HG03460 (cell line): ENCODE data around the gene KBTBD6.
"Not testable (repeated sequence)": the region's sequence is repeated elsewhere in the genome, so short reads cannot be mapped to it uniquely, and the experiment has no call there.

Source experiments
- ATAC-seq: cut with Tn5 transposase; IDR thresholded peaks from one replicate; pipeline ENCODE4 v1.9.1; 2021; ENCODE audit not compliant: unreplicated experiment

Gene KBTBD6

DNA sequence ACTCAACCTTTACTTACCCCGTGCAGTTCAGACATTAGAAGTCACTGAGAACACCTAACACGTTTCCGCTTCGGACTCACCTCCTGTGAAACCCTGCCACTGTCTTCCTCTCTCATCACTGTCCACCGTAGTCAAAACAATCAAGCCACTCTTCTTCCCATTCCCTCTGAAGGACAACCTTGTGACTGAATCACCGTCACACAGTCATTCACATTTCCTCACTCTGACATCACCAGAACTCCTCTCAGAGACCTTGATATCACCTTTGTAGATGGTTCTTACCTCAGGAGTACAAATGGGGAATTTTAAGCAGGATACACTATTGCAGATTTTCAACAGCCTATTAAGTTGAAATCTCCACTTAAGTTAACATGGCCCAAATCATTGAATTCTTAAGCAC lies 1.3 kb upstream of the KBTBD6 start:
- ATAC-seq: no peak

DNA sequence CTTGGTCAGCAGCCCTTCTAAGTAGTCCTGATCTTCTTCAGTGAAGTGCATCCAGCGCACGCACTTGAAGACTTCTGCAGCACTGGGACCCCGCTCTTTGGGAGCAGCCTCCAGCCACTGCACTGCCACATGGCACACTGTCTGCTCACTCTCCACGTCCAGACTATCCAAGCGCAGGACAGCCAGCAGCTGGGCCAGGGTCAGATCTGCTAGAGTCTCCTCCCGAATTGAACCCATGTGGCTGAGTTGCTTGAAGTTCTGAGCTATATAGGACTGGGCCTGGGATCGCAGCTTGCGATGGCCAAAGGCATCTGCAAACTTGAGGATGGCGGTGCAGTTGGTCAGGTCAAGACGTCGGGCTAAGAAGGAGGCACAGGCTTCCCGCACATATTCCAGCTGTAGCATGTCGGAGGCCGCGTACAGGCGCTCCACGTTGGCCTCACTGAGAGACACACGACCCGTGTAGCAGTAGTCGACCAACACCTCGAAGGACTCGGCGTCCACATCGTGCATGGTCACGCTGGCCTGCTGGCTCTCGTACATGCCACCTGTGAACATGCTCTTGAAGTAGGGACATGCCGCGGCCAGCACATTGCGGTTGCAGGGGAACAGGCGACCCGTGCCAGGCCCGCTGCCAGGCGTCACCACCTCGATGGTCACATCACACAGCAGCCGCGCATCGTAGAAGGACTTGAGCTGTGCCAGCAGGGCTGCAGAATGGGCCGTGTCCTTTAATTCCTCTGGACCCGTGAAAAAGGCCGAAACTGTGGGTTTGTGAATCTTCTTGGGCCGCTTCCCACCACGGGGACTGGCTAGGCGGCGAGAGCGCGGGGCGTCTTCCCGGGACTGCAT lies 716 bp downstream of the KBTBD6 start:
- ATAC-seq: peak; percentile 13

DNA sequence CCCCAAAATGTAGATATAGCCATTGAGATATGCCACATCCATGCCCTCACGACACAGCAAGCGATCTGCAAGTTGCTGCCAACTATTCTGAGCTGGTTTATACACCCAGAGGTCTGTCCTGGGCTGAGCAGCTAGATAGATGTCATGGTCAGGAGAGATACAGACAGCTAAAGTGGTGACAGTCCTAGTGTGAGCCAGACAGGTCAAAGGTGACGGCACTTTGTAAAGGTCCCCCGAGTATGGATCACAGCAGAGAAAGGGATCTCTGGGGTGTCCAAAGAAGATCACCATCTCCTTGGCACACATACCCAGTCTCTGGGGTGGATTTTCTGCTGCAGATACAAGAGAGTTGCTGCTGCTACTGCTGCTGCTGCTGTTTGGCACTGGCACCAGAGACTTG lies 1.4 kb downstream of the KBTBD6 start:
- not testable (repeated sequence) for ATAC-seq

DNA sequence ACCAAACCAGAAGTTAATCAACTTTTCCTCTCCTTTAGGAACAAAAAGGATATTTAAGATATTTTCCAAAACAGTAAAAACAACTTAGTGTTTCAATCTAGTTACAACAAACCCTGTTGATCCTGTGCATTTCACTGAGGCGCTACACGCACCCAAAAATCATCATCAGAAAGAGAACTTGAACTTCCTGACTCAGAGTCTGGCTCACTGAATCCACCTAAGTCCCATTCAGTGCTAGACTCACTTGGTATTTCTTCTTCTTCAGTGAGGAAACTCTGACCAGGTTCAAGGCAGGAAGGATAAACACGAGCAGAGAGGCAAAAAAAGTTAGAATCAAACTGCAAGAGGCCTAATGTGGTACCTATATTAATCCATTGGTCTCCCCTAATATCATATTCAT lies 2.2 kb downstream of the KBTBD6 start:
- no peak for ATAC-seq

DNA sequence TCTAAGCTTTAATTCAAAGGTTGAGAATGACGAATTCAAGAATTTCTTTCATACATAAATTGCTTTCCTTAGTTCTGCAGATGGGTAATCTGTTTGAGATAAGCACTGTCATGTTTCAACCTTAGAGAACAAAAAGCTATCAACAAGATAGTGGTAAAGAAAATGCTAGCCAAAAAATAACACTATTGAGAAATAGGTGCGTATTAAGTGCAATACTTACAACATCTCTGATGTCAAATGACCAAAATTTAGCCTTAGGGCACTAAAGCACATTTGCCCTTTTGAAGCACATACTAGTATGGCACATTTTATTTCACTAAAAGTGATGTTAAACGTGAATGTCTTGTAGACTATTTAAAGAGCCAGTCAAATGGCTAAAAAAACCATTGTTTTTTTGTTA lies 4.9 kb downstream of the KBTBD6 start:
- no peak for ATAC-seq

DNA sequence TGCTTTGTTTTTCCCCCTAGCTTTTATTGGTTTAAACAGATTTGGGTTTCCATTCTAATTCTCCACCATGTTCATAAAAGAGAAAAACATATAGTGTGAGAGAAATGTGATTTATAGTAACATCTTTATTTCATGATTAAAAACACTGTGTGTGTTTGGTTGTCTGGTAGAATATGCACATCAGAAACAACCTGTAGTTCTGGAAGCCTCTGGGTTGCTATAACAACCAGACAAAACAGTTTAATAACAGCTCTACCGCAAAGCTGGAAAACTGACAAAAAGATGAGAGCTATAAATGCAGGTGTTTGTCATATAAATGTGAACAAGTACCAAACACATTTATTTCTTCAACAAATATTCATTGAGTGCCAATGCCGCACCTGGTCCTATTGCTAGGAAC lies 9.8 kb downstream of the KBTBD6 start:
- ATAC-seq: no peak

DNA sequence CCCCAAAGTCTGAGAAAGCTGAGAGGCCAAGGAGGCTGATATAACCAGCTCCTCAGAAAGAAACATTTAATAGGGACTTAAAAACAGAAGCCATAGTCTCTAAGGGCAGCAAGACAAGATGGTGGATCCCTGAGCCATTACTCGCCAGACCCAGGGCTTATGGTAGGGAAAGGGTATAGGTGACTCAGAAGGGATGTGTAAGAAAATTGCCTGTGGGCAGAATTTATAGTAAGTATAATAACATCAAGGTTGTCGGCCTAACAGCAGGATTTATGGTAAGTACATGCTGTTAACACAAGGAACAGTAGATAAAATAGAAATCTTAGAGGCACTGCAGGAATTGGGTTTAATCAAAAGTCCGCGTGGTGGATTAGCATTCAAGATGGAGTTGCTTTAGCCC lies 14.7 kb downstream of the KBTBD6 start:
- no peak for ATAC-seq

DNA sequence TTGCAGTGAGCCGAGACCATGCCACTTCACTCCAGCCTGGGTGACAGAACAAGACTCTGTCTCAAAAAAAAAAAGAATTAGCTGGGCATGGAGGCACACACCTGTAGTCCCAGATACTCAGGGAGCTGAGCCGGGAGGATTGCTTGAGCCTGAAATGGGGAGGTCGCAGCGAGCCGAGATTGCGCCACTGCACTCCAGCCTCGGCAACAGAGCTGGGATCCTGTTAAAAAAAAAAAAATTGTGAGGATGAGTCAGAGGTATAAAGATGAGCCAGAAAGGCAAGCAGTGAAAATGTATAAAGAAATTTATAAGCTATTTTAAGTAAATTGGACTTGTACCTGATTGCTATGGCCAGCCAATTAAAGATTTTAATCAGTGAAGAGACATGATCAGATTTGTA lies 21.1 kb downstream of the KBTBD6 start:
- ATAC-seq: no peak

DNA sequence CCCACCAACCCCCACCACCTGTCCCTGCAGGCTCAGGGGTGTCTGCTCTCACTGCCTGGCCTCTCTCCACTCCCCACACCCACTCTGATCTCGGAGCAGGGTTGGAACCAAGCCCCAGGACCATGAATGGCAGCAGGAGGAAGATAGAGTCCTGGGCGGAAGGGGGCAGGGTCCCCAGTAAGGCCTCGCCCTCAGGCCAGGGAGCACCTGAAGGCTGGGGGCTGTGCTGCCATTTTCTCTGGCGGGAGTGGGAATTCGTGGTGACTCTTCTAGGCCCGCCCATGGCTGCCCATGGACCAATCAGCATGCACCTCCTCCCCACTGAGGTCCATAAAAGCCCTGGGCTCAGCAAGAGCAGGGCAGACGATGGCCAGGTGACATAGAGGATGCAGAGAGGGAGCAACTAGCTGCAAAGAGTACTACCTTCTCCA lies 25.0 kb downstream of the KBTBD6 start:
- ATAC-seq: no peak

DNA sequence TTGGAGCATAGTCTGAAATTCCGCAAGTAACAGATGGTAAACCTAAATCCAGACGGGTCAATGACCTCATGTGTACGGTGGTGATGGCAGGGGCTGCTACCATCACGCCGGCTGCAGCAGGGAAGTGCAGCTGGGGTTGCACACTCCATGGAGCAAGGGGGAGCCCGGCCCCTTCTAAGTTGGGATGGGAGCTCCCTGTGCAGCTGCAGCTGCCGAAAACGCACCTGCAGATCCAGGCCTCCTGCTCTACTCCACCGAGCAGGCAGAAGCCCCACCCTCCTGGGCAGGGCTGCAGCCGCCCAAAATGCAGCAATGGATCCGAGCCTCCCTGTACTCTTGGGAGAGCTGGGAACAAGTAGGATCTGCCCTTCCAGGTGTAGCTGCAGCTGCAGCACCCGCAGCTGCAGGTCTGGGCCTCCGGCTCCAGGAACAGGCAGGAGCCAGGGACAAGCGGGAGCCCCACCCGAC lies 25.5 kb downstream of the KBTBD6 start:
- no peak for ATAC-seq

DNA sequence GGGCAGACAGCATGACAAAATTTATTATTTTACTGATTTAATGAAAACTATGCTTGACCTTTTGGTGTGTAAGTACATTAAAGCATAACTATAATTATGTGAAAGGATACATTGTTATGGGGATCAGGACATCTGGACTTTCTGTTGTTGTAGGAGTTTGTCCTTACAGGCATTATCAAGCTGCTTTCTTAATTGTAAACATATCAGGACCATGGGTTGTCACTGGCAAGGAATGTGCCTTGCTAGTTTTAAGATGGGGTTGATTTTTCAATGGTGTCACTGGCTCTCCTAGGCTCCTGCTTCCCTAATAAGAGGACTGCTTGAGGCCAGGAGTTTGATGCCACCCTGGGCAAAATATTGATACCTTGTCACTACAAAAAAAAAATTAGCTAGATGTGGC lies 32.6 kb downstream of the KBTBD6 start:
- ATAC-seq: no peak

DNA sequence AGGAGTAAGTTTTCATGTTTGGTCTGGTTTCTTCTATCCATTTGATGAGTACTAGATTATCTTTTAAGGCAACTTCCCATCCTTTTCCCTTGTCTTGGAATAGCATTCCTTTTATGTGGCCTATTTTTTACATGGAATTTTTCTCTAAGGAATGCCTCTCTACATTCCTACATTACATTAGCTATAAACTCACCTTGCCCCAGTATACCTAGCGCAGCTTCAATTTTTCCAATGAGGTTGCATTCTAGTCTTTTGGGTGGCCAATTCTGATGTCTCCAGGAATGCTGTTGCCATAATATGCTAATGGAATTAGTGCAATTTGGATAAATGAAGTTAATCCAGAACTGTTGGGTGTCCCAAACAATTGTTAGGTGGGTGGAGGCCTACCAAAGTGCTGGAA lies 33.8 kb downstream of the KBTBD6 start:
- no peak for ATAC-seq

DNA sequence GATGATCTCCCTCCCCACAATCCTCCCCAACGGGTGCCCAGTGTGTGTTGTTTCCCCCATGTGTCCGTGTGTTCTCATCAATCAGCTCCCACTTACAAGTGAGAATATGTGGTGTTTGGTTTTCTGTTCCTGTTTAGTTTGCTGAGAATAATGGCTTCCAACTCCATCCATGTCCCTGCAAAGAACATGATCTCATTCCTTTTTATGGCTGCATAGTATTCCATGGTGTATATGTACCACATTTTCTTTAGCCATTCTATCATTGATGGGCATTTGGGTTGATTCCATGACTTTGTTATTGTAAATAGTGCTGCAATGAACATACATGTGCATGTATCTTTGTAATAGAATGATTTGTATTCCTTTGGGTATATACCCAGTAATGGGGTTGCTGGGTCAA lies 36.9 kb downstream of the KBTBD6 start:
- ATAC-seq: not testable (repeated sequence)

DNA sequence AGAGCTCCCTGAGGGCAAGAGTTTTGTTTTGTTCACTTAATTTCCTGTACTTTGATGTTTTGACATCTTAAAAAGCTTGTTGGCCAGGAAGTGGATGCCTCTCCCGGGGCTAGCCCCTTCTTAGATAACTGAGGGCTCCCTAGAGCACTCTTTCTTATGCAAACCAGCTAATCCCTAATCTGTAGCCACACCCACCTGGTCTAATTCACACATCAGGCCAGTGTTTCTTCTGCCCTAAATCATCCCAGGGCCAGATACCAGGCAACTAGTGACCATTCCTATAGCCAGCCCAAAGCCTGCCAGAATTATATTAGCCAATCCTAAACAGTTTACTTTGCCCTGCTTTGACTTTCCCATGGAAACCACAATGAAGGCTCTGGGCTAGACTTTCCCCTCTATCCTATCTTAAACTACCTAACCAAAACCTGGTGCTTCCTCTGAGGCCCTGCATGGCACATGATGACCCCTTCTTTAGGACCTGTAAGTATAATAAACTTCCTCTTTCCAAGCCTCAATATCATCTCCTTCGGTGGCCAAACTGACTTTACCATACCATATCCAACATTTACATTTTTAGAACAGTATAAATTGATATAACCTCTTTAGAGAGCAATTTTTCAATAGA lies 46.5 kb downstream of the KBTBD6 start:
- ATAC-seq: no peak

DNA sequence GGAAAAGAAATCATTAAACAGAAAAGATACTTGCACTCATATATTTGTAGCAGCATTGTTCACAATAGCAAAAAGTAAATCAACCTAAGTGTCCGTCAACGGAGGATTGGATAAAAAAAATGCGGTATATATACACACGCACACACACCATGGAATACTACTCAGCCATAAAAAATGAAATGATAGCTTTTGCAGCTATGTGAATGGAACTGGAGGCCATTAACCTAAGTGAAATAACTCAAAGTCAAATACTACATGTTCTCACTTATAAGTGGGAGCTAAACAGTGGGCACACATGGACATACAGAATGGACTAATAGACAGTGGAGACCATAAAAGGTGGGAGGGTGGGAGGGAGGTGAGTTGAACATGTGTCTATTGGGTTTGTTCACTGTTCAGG lies 52.9 kb downstream of the KBTBD6 start:
- no peak for ATAC-seq
